WI38 (cell line): ENCODE results near the gene ZFC3H1.

Experiments
- H3K4me3 ChIP-seq: 2 replicates; pipeline ENCODE4 v1.5.1; 2011; ENCODE audit warnings: low read depth, mild to moderate bottlenecking, control low read depth, low read length
- CTCF ChIP-seq: IDR thresholded peaks from 2 replicates; pipeline ENCODE4 v1.5.1; 2012; ENCODE audit warnings: low read depth, mild to moderate bottlenecking, control low read depth, low read length

ZFC3H1 gene

GRCh38 chr12:71627438-71628002 lies 36.1 kb downstream of the ZFC3H1 start:
- TF ChIP-seq CTCF, result no peak
- no peak overlapping the region for H3K4me3 ChIP-seq

GRCh38 chr12:71626768-71627167 lies 36.9 kb downstream of the ZFC3H1 start:
- TF ChIP-seq CTCF, result no peak

GRCh38 chr12:71626098-71626497 lies 37.5 kb downstream of the ZFC3H1 start:
- H3K4me3 ChIP-seq, result no peak overlapping the region
- no peak for TF ChIP-seq CTCF

More at GRCh38 chr12:71626768-71627167, 36.9 kb downstream of the ZFC3H1 start:
- H3K4me3 ChIP-seq, result no peak overlapping the region

- H3K4me3 ChIP-seq, result no peak overlapping the region
- TF ChIP-seq CTCF, result no peak
Observed at GRCh38 chr12:71625476-71625875, 38.2 kb downstream of the ZFC3H1 start.

GRCh38 chr12:71621938-71622337 lies 41.7 kb downstream of the ZFC3H1 start:
- no peak for TF ChIP-seq CTCF
- H3K4me3 ChIP-seq, result no peak overlapping the region

GRCh38 chr12:71610031-71610795 lies 53.4 kb downstream of the ZFC3H1 start:
- no peak for TF ChIP-seq CTCF

More at GRCh38 chr12:71610031-71610795, 53.4 kb downstream of the ZFC3H1 start:
- no peak overlapping the region for H3K4me3 ChIP-seq
